Gastroesophageal sphincter (tissue), 3 donors: ENCODE measurements around the gene WDR35.

Source experiments
- EP300 ChIP-seq: sonication (generic); formaldehyde crosslinking; IDR thresholded peaks from one replicate; pipeline ENCODE4 v1.6.1; 2017; ENCODE audit warnings: antibody characterized with exemption, mild to moderate bottlenecking
- POLR2A ChIP-seq, 2 donors: fragments of 450-650 bp; IDR thresholded peaks; one replicate each; pipeline ENCODE4 v1.6.1; 2017; ENCODE audit warnings: antibody characterized with exemption in 2 of 2, mild to moderate bottlenecking in 2 of 2, moderate library complexity in 1 of 2
- POLR2AphosphoS5 ChIP-seq: sonication (generic); formaldehyde crosslinking; IDR thresholded peaks from one replicate; pipeline ENCODE4 v1.6.1; 2017; ENCODE audit warnings: antibody characterized with exemption
- TF ChIP-seq, protein P1 (sequence below), 4 experiments: fragments of 200-600 bp in 2 of 4; fragments of 450-650 bp in 2 of 4; sonication (generic) in 1 of 4; IDR thresholded peaks; one replicate each; pipeline ENCODE4 v1.5.1; 2017 to 2019; ENCODE audit warnings: antibody characterized with exemption in 4 of 4, mild to moderate bottlenecking in 2 of 4, moderate library complexity in 2 of 4

DNA sequence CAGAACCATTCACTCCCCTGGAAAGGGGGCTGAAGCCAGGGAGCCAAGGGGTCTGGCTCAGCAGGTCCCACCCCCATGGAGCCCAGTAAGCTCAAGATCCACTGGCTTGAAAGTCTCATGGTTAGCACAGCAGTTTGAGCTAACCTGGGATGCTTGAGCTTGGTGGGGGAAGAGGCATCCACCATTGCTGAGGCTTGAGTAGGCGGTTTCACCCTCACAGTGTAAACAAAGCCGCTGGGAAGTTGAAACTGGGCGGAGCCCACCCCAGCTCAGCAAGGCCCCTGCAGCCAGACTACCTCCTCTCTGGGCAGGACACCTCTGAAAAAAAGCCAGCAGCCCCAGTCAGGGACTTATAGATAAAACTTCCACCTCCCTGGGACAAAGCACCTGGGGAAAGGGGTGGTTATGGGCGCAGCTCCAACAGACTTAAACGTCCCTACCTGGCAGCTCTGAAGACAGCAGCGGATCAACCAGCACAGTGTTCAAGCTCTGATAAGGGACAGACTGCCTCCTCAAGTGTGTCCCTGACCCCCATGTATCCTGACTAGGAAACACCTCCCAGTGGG is 73.4 kb downstream of the WDR35 start:
- TF ChIP-seq POLR2AphosphoS5 = no peak
- TF ChIP-seq, protein P1, sequence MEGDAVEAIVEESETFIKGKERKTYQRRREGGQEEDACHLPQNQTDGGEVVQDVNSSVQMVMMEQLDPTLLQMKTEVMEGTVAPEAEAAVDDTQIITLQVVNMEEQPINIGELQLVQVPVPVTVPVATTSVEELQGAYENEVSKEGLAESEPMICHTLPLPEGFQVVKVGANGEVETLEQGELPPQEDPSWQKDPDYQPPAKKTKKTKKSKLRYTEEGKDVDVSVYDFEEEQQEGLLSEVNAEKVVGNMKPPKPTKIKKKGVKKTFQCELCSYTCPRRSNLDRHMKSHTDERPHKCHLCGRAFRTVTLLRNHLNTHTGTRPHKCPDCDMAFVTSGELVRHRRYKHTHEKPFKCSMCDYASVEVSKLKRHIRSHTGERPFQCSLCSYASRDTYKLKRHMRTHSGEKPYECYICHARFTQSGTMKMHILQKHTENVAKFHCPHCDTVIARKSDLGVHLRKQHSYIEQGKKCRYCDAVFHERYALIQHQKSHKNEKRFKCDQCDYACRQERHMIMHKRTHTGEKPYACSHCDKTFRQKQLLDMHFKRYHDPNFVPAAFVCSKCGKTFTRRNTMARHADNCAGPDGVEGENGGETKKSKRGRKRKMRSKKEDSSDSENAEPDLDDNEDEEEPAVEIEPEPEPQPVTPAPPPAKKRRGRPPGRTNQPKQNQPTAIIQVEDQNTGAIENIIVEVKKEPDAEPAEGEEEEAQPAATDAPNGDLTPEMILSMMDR (IDR thresholded peaks at IDR 0.05) = no peak
- no peak for TF ChIP-seq POLR2A (IDR thresholded peaks at IDR 0.05)
- TF ChIP-seq EP300 = no peak
